Bronchial epithelial cell (primary cell): ENCODE measurements around the gene CEP57L1. TPM values are rescaled to one million over a fixed set of nuclear protein-coding genes. Genes with fewer than 3 reads are reported as not detected.
A peak's percentile ranks its signal among the peaks of the same experiment; 100 is the strongest.
"Not testable (repeated sequence)": the region's sequence is repeated elsewhere in the genome, so short reads cannot be mapped to it uniquely, and the experiment has no call there.

ENCODE experiments used
- DNase-seq: peaks from one replicate; pipeline ENCODE4 v3.0.0-alpha.2; 2010; ENCODE audit warnings: low read depth
- FAIRE-seq: peaks from 2 replicates; lab custom pipeline; 2011; peaks lifted over from hg19 to GRCh38; lab: Jason Lieb, UNC
- H3K27me3 ChIP-seq: 2 replicates; pipeline ENCODE4 v1.5.1; 2011; ENCODE audit warnings: low read length; ENCODE audit not compliant: control insufficient read depth, insufficient read depth
- H3K36me3 ChIP-seq: 2 replicates; pipeline ENCODE4 v1.5.1; 2011; ENCODE audit warnings: low read length; ENCODE audit not compliant: control insufficient read depth, insufficient read depth
- H3K4me3 ChIP-seq: 2 replicates; pipeline ENCODE4 v1.5.1; 2011; ENCODE audit warnings: mild to moderate bottlenecking, low read depth, low read length, control low read depth
- total RNA-seq: library from RNA; depleted of rRNA; stranded (reverse); fragments of >200 nt; gene quantifications from 2 replicates; pipeline ENCODE4 v1.2.1, GENCODE V29; 2014
- TF ChIP-seq, protein P1 (sequence below): IDR thresholded peaks from 2 replicates; pipeline ENCODE4 v1.5.1; 2011; ENCODE audit warnings: mild to moderate bottlenecking, moderate library complexity, low read length, control low read depth, inconsistent platforms; ENCODE audit not compliant: insufficient read depth, severe bottlenecking

Gene CEP57L1
- total RNA-seq, 1 donor from 2014 or later, result 9.7 TPM

DNA sequence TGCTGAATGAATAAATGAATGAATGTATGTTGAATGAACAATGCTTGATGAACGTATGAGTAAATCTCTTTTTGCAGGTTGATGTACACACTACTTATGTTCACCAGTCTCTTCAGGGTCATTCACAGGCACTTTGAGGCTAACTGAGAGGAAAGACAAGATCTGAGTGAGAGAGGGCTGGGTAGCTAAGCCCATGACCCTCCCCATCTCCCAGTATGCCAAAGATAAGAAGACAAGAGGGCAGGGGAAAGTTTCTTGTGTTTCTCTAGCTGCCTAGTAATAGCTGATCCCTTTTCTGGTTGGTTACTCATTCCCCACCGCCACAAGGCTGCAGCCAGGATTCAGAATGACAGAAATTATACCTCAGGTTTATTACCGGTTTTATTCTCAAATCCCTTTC lies 90.7 kb downstream of the CEP57L1 start:
- no peak for FAIRE-seq

DNA sequence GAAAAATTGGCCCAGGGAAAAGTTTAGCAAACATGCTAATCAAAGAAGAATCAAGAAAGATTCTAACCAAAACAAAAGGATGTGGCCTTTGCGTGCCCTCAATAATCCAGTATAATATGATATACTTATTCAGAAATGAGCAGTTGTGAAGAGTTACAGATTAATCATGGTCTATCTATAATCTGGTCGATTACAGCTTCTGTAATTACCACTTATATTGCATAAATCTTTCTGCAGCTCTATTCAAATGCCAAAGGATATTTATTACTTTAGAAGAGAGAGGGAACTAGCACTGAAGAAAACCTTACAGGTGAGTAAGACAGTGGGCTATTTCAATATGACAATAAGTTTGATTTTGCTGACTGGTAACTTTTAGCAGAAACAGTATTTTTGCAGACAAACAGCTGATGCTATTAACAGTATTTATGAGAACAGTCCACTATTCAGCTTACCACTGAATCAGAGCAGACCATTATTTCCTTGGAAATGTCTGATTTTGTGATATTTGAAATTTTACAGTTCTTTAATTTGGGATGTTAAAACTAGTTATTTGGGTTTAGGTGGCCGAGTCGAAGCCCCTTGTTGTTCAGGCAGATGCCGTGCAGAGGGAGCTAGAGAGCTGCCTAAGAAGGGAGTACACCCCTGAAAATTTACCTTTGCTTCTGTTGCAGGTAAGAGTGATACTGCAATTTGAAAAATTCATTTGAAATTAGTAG lies 92.2 kb downstream of the CEP57L1 start:
- TF ChIP-seq, protein P1, sequence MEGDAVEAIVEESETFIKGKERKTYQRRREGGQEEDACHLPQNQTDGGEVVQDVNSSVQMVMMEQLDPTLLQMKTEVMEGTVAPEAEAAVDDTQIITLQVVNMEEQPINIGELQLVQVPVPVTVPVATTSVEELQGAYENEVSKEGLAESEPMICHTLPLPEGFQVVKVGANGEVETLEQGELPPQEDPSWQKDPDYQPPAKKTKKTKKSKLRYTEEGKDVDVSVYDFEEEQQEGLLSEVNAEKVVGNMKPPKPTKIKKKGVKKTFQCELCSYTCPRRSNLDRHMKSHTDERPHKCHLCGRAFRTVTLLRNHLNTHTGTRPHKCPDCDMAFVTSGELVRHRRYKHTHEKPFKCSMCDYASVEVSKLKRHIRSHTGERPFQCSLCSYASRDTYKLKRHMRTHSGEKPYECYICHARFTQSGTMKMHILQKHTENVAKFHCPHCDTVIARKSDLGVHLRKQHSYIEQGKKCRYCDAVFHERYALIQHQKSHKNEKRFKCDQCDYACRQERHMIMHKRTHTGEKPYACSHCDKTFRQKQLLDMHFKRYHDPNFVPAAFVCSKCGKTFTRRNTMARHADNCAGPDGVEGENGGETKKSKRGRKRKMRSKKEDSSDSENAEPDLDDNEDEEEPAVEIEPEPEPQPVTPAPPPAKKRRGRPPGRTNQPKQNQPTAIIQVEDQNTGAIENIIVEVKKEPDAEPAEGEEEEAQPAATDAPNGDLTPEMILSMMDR, result peak; percentile 82
- FAIRE-seq, result no peak
- Histone ChIP-seq H3K36me3 (no peaks in the 10 kb centered on the region), H3K27me3 (peaks cover 1% of the 10 kb centered on the region), H3K4me3 (no peak overlapping the region)
- DNase-seq, result peak; percentile 48

More for the DNA sequence above, 90.7 kb downstream of the CEP57L1 start:
- DNase-seq, result peak; percentile 30
- Histone ChIP-seq H3K36me3 (no peaks in the 10 kb centered on the region), H3K4me3 (no peak overlapping the region), H3K27me3 (peaks cover 1% of the 10 kb centered on the region)
- TF ChIP-seq, protein P1, result no peak

- peaks cover 1% of the 10 kb centered on the region for H3K27me3 ChIP-seq
- DNase-seq (no peak), FAIRE-seq (no peak)
- no peak overlapping the region for H3K4me3 ChIP-seq
- no peaks in the 10 kb centered on the region for H3K36me3 ChIP-seq
- TF ChIP-seq, protein P1, result no peak
Measured at GRCh38 chr6:109188115-109188411, 92.8 kb downstream of the CEP57L1 start.

GRCh38 chr6:109191368-109191767 lies 96.1 kb downstream of the CEP57L1 start:
- H3K27me3 ChIP-seq, DNase-seq, H3K36me3 ChIP-seq, H3K4me3 ChIP-seq, FAIRE-seq: not testable (repeated sequence)

GRCh38 chr6:109192865-109193264 lies 97.6 kb downstream of the CEP57L1 start:
- H3K27me3 ChIP-seq, result no peaks in the 10 kb centered on the region
- DNase-seq (no peak), FAIRE-seq (no peak)
- no peak overlapping the region for H3K4me3 ChIP-seq
- TF ChIP-seq, protein P1, result no peak
- no peaks in the 10 kb centered on the region for H3K36me3 ChIP-seq

DNA sequence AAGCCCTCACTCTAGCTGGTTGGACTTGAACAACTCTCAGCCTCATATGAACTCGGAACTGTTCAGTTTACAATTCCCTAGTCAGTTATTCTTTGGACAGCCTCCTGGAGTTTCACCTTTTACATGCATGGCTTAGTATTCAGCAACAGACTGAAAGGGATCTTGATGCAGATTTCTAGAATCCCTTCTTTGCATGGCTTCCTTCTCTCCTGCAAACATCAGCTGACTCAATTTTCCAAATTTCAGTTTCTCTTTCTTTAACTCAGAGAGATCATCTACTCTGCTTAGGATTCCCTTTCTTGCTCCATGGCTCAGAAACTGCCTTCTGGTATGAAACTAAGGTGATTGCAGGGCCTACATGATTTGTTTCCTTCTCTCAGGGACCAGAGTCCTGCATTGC lies 99.6 kb downstream of the CEP57L1 start:
- DNase-seq (no peak), FAIRE-seq (no peak)
- no peaks in the 10 kb centered on the region for H3K36me3 ChIP-seq
- TF ChIP-seq, protein P1, result no peak
- H3K27me3 ChIP-seq, result no peaks in the 10 kb centered on the region
- H3K4me3 ChIP-seq, result no peak overlapping the region
